Mesothelial cell of epicardium (in vitro differentiated cells): ENCODE measurements around the gene ARL15. TPM values are rescaled to one million over a fixed set of nuclear protein-coding genes. Genes with fewer than 3 reads are reported as not detected.

Experiments used
- DNase-seq, 2 experiments: peaks; one replicate each; pipeline ENCODE4 v3.0.0; 2021; ENCODE audit warnings: low spot score in 2 of 2; ENCODE audit not compliant: unreplicated experiment in 2 of 2
- H3K27ac Mint-ChIP-seq: 2 replicates; pipeline ENCODE4 v1.8.0; 2021; ENCODE audit warnings: mixed read lengths
- H3K27me3 Mint-ChIP-seq: 2 replicates; pipeline ENCODE4 v1.8.0; 2021; ENCODE audit warnings: low read depth, mixed read lengths
- H3K36me3 Mint-ChIP-seq: 2 replicates; pipeline ENCODE4 v1.8.0; 2021; ENCODE audit warnings: mixed read lengths
- H3K4me1 Mint-ChIP-seq: 2 replicates; pipeline ENCODE4 v1.8.0; 2021; ENCODE audit warnings: mixed read lengths
- H3K4me3 Mint-ChIP-seq: 2 replicates; pipeline ENCODE4 v1.8.0; 2021; ENCODE audit warnings: mild to moderate bottlenecking, moderate library complexity, mixed read lengths
- H3K9me3 Mint-ChIP-seq: 2 replicates; pipeline ENCODE4 v1.8.0; 2021; ENCODE audit warnings: mixed read lengths
- total RNA-seq: library from RNA; stranded (reverse); gene quantifications from 3 replicates; pipeline ENCODE4 v1.2.1, GENCODE V29; 2021
- TF ChIP-seq, protein P1 (sequence below): fragments of 200-600 bp; sonication (generic); IDR thresholded peaks from one replicate; pipeline ENCODE4 v1.5.0; 2021; ENCODE audit warnings: antibody characterized with exemption; ENCODE audit not compliant: unreplicated experiment

Gene ARL15
- total RNA-seq, 1 donor from 2014 or later, result 24.8 TPM

DNA sequence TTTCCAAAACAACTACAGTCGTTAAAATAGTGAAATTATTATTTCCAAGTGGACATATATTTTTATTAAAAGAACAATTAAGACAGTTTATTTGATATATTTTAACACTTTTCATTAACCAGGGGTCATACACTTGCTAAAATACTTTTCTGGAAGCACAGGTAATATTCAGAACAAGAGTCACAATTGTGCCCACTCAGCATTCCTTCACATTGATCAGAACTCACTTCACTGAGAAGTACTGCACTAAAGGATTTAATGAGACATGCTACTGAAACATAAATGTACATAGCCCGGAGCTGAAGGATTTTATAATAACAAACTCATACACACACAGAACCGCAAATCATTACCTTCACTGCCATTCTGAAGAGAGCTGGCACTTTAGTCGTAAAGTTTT lies 361.8 kb downstream of the ARL15 start:
- Mint-ChIP-seq H3K27ac (no peak overlapping the region), H3K4me3 (no peak overlapping the region), H3K36me3 (peaks cover 10% of the 10 kb centered on the region), H3K4me1 (peaks cover 14% of the 10 kb centered on the region), H3K9me3 (peaks cover 7% of the 10 kb centered on the region), H3K27me3 (no peaks in the 10 kb centered on the region)
- TF ChIP-seq, protein P1, sequence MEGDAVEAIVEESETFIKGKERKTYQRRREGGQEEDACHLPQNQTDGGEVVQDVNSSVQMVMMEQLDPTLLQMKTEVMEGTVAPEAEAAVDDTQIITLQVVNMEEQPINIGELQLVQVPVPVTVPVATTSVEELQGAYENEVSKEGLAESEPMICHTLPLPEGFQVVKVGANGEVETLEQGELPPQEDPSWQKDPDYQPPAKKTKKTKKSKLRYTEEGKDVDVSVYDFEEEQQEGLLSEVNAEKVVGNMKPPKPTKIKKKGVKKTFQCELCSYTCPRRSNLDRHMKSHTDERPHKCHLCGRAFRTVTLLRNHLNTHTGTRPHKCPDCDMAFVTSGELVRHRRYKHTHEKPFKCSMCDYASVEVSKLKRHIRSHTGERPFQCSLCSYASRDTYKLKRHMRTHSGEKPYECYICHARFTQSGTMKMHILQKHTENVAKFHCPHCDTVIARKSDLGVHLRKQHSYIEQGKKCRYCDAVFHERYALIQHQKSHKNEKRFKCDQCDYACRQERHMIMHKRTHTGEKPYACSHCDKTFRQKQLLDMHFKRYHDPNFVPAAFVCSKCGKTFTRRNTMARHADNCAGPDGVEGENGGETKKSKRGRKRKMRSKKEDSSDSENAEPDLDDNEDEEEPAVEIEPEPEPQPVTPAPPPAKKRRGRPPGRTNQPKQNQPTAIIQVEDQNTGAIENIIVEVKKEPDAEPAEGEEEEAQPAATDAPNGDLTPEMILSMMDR, result no peak
- DNase-seq, result no peak

DNA sequence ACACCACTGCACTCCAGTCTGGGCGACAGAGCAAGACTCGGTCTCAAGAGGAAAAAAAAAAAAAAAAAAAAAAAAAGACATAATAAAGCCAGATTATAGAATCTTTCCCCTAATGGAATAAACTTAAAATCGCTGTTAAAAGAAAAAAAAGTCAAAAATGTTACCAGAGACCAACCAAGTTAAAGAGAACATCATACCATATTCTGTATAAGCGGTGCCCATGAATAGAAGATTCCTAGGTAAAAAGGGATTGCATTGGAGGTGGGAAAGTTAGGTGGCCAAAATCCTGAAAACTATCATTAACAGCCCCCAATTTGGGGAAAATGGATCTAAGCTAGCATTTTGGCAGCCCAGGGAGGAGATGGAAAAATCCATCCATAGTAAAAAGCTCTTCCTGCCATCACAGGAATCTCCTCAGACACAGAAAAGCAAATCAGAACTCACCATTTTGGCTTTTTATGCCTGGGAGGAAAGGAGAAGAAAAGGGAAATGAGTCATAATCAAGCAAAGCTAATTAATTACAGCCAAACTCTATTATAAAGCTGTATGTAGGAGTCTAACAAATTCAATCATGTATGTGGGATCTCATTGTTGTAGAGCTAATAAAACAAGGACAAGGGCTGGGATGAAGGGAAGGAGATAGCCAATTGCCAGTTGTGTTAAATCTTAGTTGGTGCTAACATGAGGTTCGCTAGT lies 363.8 kb downstream of the ARL15 start:
- H3K4me1 Mint-ChIP-seq, result peaks cover 26% of the 10 kb centered on the region
- peaks cover 7% of the 10 kb centered on the region for H3K9me3 Mint-ChIP-seq
- TF ChIP-seq, protein P1, result no peak
- no peak overlapping the region for H3K4me3 Mint-ChIP-seq
- DNase-seq, result no peak
- H3K27ac Mint-ChIP-seq, result no peak overlapping the region
- H3K36me3 Mint-ChIP-seq, result peaks cover 10% of the 10 kb centered on the region
- H3K27me3 Mint-ChIP-seq, result no peaks in the 10 kb centered on the region

DNA sequence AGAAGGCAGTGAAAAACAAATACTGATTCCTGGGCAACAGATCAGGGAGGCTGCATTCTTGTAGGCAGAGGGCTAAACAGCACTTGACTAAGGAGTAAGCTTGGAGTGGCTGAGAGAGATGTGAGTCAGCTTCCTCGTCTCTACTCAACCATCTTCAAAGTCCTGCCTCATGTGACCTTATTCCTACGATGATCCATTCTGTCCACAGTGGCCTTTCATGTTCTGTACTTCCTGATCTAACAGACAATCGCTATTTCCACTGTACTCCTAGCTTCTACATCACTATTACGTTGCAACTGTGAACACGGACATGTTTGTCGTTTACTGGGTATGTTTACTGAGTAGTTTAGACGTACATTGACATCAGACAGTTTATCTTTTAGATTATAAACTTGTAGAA lies 365.4 kb downstream of the ARL15 start:
- Mint-ChIP-seq H3K4me1 (peaks cover 26% of the 10 kb centered on the region), H3K36me3 (peaks cover 10% of the 10 kb centered on the region), H3K4me3 (no peak overlapping the region), H3K27me3 (no peaks in the 10 kb centered on the region), H3K9me3 (peaks cover 7% of the 10 kb centered on the region), H3K27ac (no peak overlapping the region)
- TF ChIP-seq, protein P1, result no peak
- no peak for DNase-seq

DNA sequence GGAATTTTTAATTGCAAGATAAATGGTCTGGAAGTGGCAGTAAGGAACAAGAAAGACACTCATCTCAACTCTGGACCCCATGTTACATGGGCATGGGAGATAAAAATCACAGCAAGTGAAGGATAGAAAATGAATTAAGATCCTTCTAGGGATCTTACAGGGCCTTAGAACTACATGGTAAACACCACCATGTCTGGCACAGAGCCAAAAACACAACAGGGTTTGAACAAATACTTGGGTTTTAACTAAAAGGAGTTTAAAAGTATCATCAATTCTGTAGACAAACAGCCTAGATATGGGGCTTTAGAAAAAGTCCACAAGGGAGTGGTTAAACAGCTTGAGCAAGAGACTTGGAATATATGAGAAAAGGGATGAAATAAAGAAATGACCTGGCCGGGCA lies 366.4 kb downstream of the ARL15 start:
- Mint-ChIP-seq H3K27me3 (no peaks in the 10 kb centered on the region), H3K9me3 (peaks cover 7% of the 10 kb centered on the region), H3K36me3 (peaks cover 9% of the 10 kb centered on the region), H3K4me1 (peaks cover 26% of the 10 kb centered on the region), H3K4me3 (no peak overlapping the region), H3K27ac (no peak overlapping the region)
- DNase-seq, result no peak
- TF ChIP-seq, protein P1, result no peak

DNA sequence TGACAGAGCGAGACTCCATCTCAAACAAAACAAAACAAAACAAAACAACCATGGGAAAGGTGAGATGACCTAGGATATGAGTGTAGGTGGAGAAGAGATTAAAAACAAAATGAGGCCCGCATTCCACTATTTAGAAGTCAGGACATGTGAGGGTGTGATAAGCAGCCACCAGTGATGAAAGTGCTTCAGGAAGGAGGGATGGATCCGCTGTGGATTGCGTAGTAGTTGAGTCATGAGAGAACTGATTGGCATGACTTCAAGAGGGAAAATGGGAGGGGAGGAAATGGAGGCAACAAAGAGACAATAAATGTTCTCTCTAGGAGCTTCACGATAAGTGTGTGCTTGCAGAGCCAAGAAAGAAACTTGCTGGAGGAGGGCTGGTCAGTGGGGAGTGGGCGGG lies 367.6 kb downstream of the ARL15 start:
- H3K27ac Mint-ChIP-seq, result no peak overlapping the region
- DNase-seq, result no peak
- H3K27me3 Mint-ChIP-seq, result no peaks in the 10 kb centered on the region

More for the DNA sequence above, 367.6 kb downstream of the ARL15 start:
- Mint-ChIP-seq H3K9me3 (peaks cover 7% of the 10 kb centered on the region), H3K4me3 (no peak overlapping the region), H3K4me1 (peaks cover 21% of the 10 kb centered on the region), H3K36me3 (peaks cover 13% of the 10 kb centered on the region)
- TF ChIP-seq, protein P1, result no peak
